Measurements from ENCODE around the gene CTNND2.

The CTNND2 gene

GRCh38 chr5:11902201-11902619 is 2.0 kb downstream of the CTNND2 start:
- FAIRE-seq (no peak), DNase-seq (ENCODE audit: insufficient read length, low spot score) (no peak)
- TF ChIP-seq CTCF (IDR thresholded peaks at IDR 0.05; ENCODE audit: insufficient read depth, missing control alignments), result no peak

- DNase-seq (ENCODE audit: insufficient read length, low spot score) (no peak), FAIRE-seq (no peak)
- no peak for TF ChIP-seq CTCF (IDR thresholded peaks at IDR 0.05; ENCODE audit: insufficient read depth, missing control alignments)
Observed at GRCh38 chr5:11898787-11899186, 5.5 kb downstream of the CTNND2 start.

- no peak for TF ChIP-seq CTCF (IDR thresholded peaks at IDR 0.05; ENCODE audit: insufficient read depth, missing control alignments)
- DNase-seq (ENCODE audit: insufficient read length, low spot score) (no peak), FAIRE-seq (no peak)
Observed at GRCh38 chr5:11897781-11898180, 6.5 kb downstream of the CTNND2 start.

GRCh38 chr5:11894992-11895391 is 9.3 kb downstream of the CTNND2 start:
- TF ChIP-seq CTCF (IDR thresholded peaks at IDR 0.05; ENCODE audit: insufficient read depth, missing control alignments), result no peak
- DNase-seq (ENCODE audit: insufficient read length, low spot score) (no peak), FAIRE-seq (no peak)

- DNase-seq (ENCODE audit: insufficient read length, low spot score), result no peak
- no peak for FAIRE-seq
- TF ChIP-seq CTCF (IDR thresholded peaks at IDR 0.05; ENCODE audit: insufficient read depth, missing control alignments), result no peak
Observed at GRCh38 chr5:11892832-11893231, 11.4 kb downstream of the CTNND2 start.

- no peak for DNase-seq (ENCODE audit: insufficient read length, low spot score)
- no peak for TF ChIP-seq CTCF (IDR thresholded peaks at IDR 0.05; ENCODE audit: insufficient read depth, missing control alignments)
- no peak for FAIRE-seq
Observed at GRCh38 chr5:11890777-11891176, 13.5 kb downstream of the CTNND2 start.

- FAIRE-seq (peak; percentile 70), DNase-seq (ENCODE audit: insufficient read length, low spot score) (no peak)
- no peak for TF ChIP-seq CTCF (IDR thresholded peaks at IDR 0.05; ENCODE audit: insufficient read depth, missing control alignments)
Observed at GRCh38 chr5:11888221-11888620, 16.0 kb downstream of the CTNND2 start.

All from D721Med (cell line).